HEK293T (cell line): ENCODE measurements around the gene MYLK.

Source experiments
- LEF1 ChIP-seq: fragments of 450-650 bp; IDR thresholded peaks from 2 replicates; pipeline ENCODE4 v1.6.1; 2017; ENCODE audit warnings: mild to moderate bottlenecking, borderline replicate concordance
- SP1 ChIP-seq: fragments of 450-650 bp; IDR thresholded peaks from 2 replicates; pipeline ENCODE4 v1.6.1; 2017

DNA sequence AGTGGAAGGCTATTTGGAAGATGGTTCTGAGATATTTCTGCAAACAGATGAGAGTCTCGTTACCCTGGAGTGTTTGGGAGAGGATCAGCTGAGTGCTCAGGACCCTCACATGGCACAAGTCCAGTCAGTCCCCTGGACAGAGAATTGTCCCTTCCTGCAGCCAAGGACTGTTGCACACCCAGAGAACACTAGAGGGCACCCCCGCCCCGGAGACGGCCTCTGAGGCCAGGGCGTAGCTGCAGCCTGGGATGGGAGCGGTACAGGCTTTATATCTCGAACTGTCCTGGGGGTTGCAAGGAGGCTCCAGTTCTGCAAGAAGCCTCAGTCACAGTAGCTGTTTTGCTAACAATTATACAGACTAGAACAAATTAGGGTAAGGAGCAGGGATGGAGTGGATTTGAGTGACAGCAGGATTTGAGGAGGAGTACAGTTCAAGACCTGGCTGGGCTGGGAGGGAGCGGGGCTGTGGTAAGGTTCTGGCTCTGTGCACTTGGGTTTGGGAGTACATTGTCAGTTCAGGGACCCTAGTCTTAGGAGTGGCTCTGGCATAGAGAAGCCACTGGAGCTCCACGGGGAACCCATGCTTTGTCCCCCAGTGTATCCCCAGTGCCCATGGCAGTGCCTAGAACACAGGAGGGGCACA, 231.7 kb downstream of the MYLK start:
- TF ChIP-seq SP1, result no peak
- TF ChIP-seq LEF1, result no peak
